Neuronal stem cell (in vitro differentiated cells): ENCODE measurements around the gene TACSTD2.

Source experiments
- DNase-seq: peaks from one replicate; pipeline ENCODE4 v3.0.0-alpha.2; 2013; ENCODE audit warnings: low spot score
- H2AFZ ChIP-seq: one replicate; pipeline ENCODE4 v1.6.1; 2013; ENCODE audit warnings: mild to moderate bottlenecking, low read length, inconsistent platforms
- H2AK5ac ChIP-seq: 2 replicates; pipeline ENCODE4 v1.6.1; 2013; ENCODE audit warnings: low read depth, mild to moderate bottlenecking, inconsistent platforms, low read length, moderate library complexity, mixed read lengths
- H2BK120ac ChIP-seq: 2 replicates; pipeline ENCODE4 v1.6.1; 2013; ENCODE audit warnings: low read depth, mild to moderate bottlenecking, inconsistent platforms, low read length, moderate library complexity, mixed read lengths
- H2BK12ac ChIP-seq: one replicate; pipeline ENCODE4 v1.6.1; 2013; ENCODE audit warnings: low read length, inconsistent platforms
- H2BK15ac ChIP-seq: 2 replicates; pipeline ENCODE4 v1.6.1; 2013; ENCODE audit warnings: mild to moderate bottlenecking, low read length, inconsistent platforms, mixed read lengths
- H2BK5ac ChIP-seq: one replicate; pipeline ENCODE4 v1.6.1; 2013; ENCODE audit warnings: inconsistent platforms, mild to moderate bottlenecking, low read length, moderate library complexity
- H3K14ac ChIP-seq: one replicate; pipeline ENCODE4 v1.6.1; 2013; ENCODE audit warnings: low read length, inconsistent platforms
- H3K18ac ChIP-seq: 2 replicates; pipeline ENCODE4 v1.6.1; 2013; ENCODE audit warnings: low read length, inconsistent platforms
- H3K23ac ChIP-seq: 2 replicates; pipeline ENCODE4 v1.6.1; 2013; ENCODE audit warnings: low read depth, mild to moderate bottlenecking, mixed read lengths, low read length, inconsistent platforms; ENCODE audit not compliant: poor library complexity
- H3K27ac ChIP-seq: replicated peaks from 3 replicates; pipeline ENCODE4 v1.5.1; 2013; ENCODE audit warnings: low read length, inconsistent platforms
- H3K27me3 ChIP-seq, 3 experiments: 2 replicates each; pipeline ENCODE4 v1.6.1; 2013; ENCODE audit warnings: low read length in 3 of 3, mild to moderate bottlenecking in 2 of 3, inconsistent platforms in 1 of 3, low read depth in 1 of 3, mixed read lengths in 1 of 3, moderate library complexity in 1 of 3; ENCODE audit not compliant: control insufficient read depth in 3 of 3, insufficient read depth in 3 of 3
- H3K36me3 ChIP-seq, 2 donors: replicated peaks in 1 of 2; 2 replicates each; pipeline ENCODE4 v1.6.1; 2013; ENCODE audit warnings: low read length in 2 of 2; ENCODE audit not compliant: control insufficient read depth in 2 of 2, insufficient read depth in 2 of 2
- H3K4ac ChIP-seq: 2 replicates; pipeline ENCODE4 v1.6.1; 2013; ENCODE audit warnings: inconsistent platforms, mild to moderate bottlenecking, low read length, moderate library complexity
- H3K4me1 ChIP-seq, 2 donors: 1 replicate in 1 of 2; 2 replicates in 1 of 2; pipeline ENCODE4 v1.6.1; 2013; ENCODE audit warnings: low read length in 2 of 2, low read depth in 1 of 2; ENCODE audit not compliant: control insufficient read depth in 2 of 2, insufficient read depth in 1 of 2
- H3K4me2 ChIP-seq: one replicate; pipeline ENCODE4 v1.6.1; 2013; ENCODE audit warnings: mild to moderate bottlenecking, low read length, inconsistent platforms; ENCODE audit not compliant: insufficient read depth, poor library complexity, severe bottlenecking
- H3K4me3 ChIP-seq, 2 donors: 2 replicates each; pipeline ENCODE4 v1.5.1; 2013; ENCODE audit warnings: low read length in 2 of 2, mild to moderate bottlenecking in 2 of 2, inconsistent platforms in 1 of 2, moderate library complexity in 1 of 2
- H3K79me1 ChIP-seq: one replicate; pipeline ENCODE4 v1.6.1; 2013; ENCODE audit warnings: low read depth, mild to moderate bottlenecking, inconsistent platforms, low read length, moderate library complexity
- H3K9ac ChIP-seq: one replicate; pipeline ENCODE4 v1.6.1; 2013; ENCODE audit warnings: mild to moderate bottlenecking, low read depth, low read length, inconsistent platforms; ENCODE audit not compliant: poor library complexity
- H3K9me3 ChIP-seq, 2 donors: replicated peaks in 1 of 2; 2 replicates each; pipeline versions ENCODE3 to v1.6.1; 2013; ENCODE audit warnings: low read length in 2 of 2, mild to moderate bottlenecking in 2 of 2, inconsistent platforms in 1 of 2, low read depth in 1 of 2, mixed read lengths in 1 of 2, moderate library complexity in 1 of 2; ENCODE audit not compliant: control insufficient read depth in 2 of 2, insufficient read depth in 1 of 2
- H4K8ac ChIP-seq: one replicate; pipeline ENCODE4 v1.6.1; 2013; ENCODE audit warnings: low read depth, mild to moderate bottlenecking, inconsistent platforms, low read length, moderate library complexity
- H4K91ac ChIP-seq: one replicate; pipeline ENCODE4 v1.6.1; 2013; ENCODE audit warnings: low read length, low read depth, mild to moderate bottlenecking, inconsistent platforms; ENCODE audit not compliant: poor library complexity
- WGBS, 2 donors: extraction: QIAGEN DNeasy Blood & Tissue Kit; methylation state at CpG; one replicate each; pipeline ENCODE4 v1.1.7; 2013; ENCODE audit warnings: missing lambda C conversion rate in 2 of 2, mixed read lengths in 1 of 2; ENCODE audit not compliant: insufficient read length in 2 of 2, insufficient replicate concordance in 1 of 2; ENCODE audit errors: extremely low coverage in 2 of 2; 5-methylcytosine and 5-hydroxymethylcytosine counted together

The TACSTD2 gene

GRCh38 chr1:58618303-58618702 lies 41.3 kb upstream of the TACSTD2 start:
- no peak overlapping the region for H3K9ac ChIP-seq
- no peak overlapping the region for H3K4ac ChIP-seq
- no peak overlapping the region for H2AFZ ChIP-seq
- no peaks in the 10 kb centered on the region for H3K79me1 ChIP-seq
- no peak for DNase-seq
- H3K23ac ChIP-seq = no peak overlapping the region
- H2BK120ac ChIP-seq = no peak overlapping the region
- peaks cover 0 to 9% (median 0%) of the 10 kb centered on the region in 3 experiments for H3K27me3 ChIP-seq
- no peak overlapping the region for H2BK12ac ChIP-seq
- H2AK5ac ChIP-seq = no peak overlapping the region
- H3K4me2 ChIP-seq = no peak overlapping the region
- WGBS, 2 donors = no CpG with 5 or more reads among the region's 2 CpGs
- H3K14ac ChIP-seq = no peak overlapping the region
- H2BK15ac ChIP-seq = no peak overlapping the region
- no peak overlapping the region for H2BK5ac ChIP-seq
- no peak overlapping the region for H3K27ac ChIP-seq
- H3K4me1 ChIP-seq = peaks cover 0 to 10% of the 10 kb centered on the region in 2 donors
- H4K8ac ChIP-seq = no peak overlapping the region
- no peak overlapping the region for H4K91ac ChIP-seq
- peaks cover 0 to 2% of the 10 kb centered on the region in 2 donors for H3K9me3 ChIP-seq
- no peak overlapping the region for H3K4me3 ChIP-seq
- H3K18ac ChIP-seq = no peak overlapping the region
- H3K36me3 ChIP-seq = no peaks in the 10 kb centered on the region

GRCh38 chr1:58611861-58612385 lies 34.9 kb upstream of the TACSTD2 start:
- no peak overlapping the region for H4K91ac ChIP-seq
- H3K18ac ChIP-seq = no peak overlapping the region
- H3K23ac ChIP-seq = no peak overlapping the region
- no peak overlapping the region for H3K27ac ChIP-seq
- peaks cover 0 to 4% of the 10 kb centered on the region in 2 donors for H3K9me3 ChIP-seq
- no CpG with 5 or more reads among the region's 2 CpGs for WGBS, 2 donors
- no peak overlapping the region for H3K4ac ChIP-seq
- no peak overlapping the region for H2BK15ac ChIP-seq
- H3K36me3 ChIP-seq = no peaks in the 10 kb centered on the region
- no peak overlapping the region for H2AK5ac ChIP-seq
- no peak overlapping the region for H3K14ac ChIP-seq
- H3K4me2 ChIP-seq = no peak overlapping the region
- no peaks in the 10 kb centered on the region for H3K4me1 ChIP-seq
- H3K4me3 ChIP-seq = no peak overlapping the region
- no peak for DNase-seq
- no peak overlapping the region for H4K8ac ChIP-seq
- no peaks in the 10 kb centered on the region for H3K27me3 ChIP-seq
- H2BK5ac ChIP-seq = no peak overlapping the region
- no peaks in the 10 kb centered on the region for H3K79me1 ChIP-seq
- no peak overlapping the region for H2BK12ac ChIP-seq
- H2BK120ac ChIP-seq = no peak overlapping the region
- no peak overlapping the region for H2AFZ ChIP-seq
- H3K9ac ChIP-seq = no peak overlapping the region

GRCh38 chr1:58608945-58609344 lies 31.9 kb upstream of the TACSTD2 start:
- H2AK5ac ChIP-seq = no peak overlapping the region
- no peak overlapping the region for H3K18ac ChIP-seq
- H3K4me3 ChIP-seq = no peak overlapping the region
- H3K9me3 ChIP-seq = peaks cover 0 to 5% of the 10 kb centered on the region in 2 donors
- H4K91ac ChIP-seq = no peak overlapping the region
- H3K23ac ChIP-seq = no peak overlapping the region
- H2BK120ac ChIP-seq = no peak overlapping the region
- H3K4me2 ChIP-seq = no peak overlapping the region
- no peak overlapping the region for H3K9ac ChIP-seq
- H2BK15ac ChIP-seq = no peak overlapping the region
- no peaks in the 10 kb centered on the region for H3K27me3 ChIP-seq
- DNase-seq = no peak
- no peak overlapping the region for H4K8ac ChIP-seq
- no peak overlapping the region for H3K4ac ChIP-seq
- WGBS, 2 donors = no CpG with 5 or more reads among the region's 2 CpGs
- H3K27ac ChIP-seq = no peak overlapping the region
- H3K79me1 ChIP-seq = no peaks in the 10 kb centered on the region
- H3K14ac ChIP-seq = no peak overlapping the region
- no peaks in the 10 kb centered on the region for H3K36me3 ChIP-seq
- no peak overlapping the region for H2BK5ac ChIP-seq
- H2BK12ac ChIP-seq = no peak overlapping the region
- H3K4me1 ChIP-seq = no peaks in the 10 kb centered on the region
- no peak overlapping the region for H2AFZ ChIP-seq

- no peak overlapping the region for H3K4me3 ChIP-seq
- peaks cover 0 to 5% of the 10 kb centered on the region in 2 donors for H3K9me3 ChIP-seq
- H3K36me3 ChIP-seq = no peaks in the 10 kb centered on the region
Observed at GRCh38 chr1:58608297-58608696, 31.2 kb upstream of the TACSTD2 start.

More at GRCh38 chr1:58608297-58608696, 31.2 kb upstream of the TACSTD2 start:
- H3K4ac ChIP-seq = no peak overlapping the region
- H2BK120ac ChIP-seq = no peak overlapping the region
- H3K79me1 ChIP-seq = no peaks in the 10 kb centered on the region
- no peaks in the 10 kb centered on the region for H3K27me3 ChIP-seq
- no peak overlapping the region for H3K23ac ChIP-seq
- H3K9ac ChIP-seq = no peak overlapping the region
- no peaks in the 10 kb centered on the region for H3K4me1 ChIP-seq
- H2BK12ac ChIP-seq = no peak overlapping the region
- H3K27ac ChIP-seq = no peak overlapping the region
- H3K4me2 ChIP-seq = no peak overlapping the region
- no peak overlapping the region for H2BK5ac ChIP-seq
- H2AFZ ChIP-seq = no peak overlapping the region
- DNase-seq = no peak
- no peak overlapping the region for H4K8ac ChIP-seq
- no peak overlapping the region for H3K14ac ChIP-seq
- no peak overlapping the region for H2AK5ac ChIP-seq
- no peak overlapping the region for H4K91ac ChIP-seq
- no peak overlapping the region for H2BK15ac ChIP-seq
- no peak overlapping the region for H3K18ac ChIP-seq
